ENCODE measurements around the gene CAND1. TPM values are rescaled to one million over a fixed set of nuclear protein-coding genes. Genes with fewer than 3 reads are reported as not detected.

The CAND1 gene
- total RNA-seq, 1 experiment from 2014 or later, result 230 TPM

- Histone ChIP-seq H4K8ac (replicated peaks; ENCODE audit: insufficient read length, low read depth, low read length) (no peak overlapping the region), H2BK120ac (ENCODE audit: low read depth, low read length, poor library complexity, severe bottlenecking) (no peak overlapping the region), H3K18ac (ENCODE audit: insufficient read length, low read depth, low read length) (no peak overlapping the region), H3T11ph (ENCODE audit: low read length) (no peak overlapping the region), H3K79me2 (ENCODE audit: insufficient read depth, low read length) (no peaks in the 10 kb centered on the region), H3K14ac (ENCODE audit: insufficient read depth, low read length) (no peak overlapping the region), H4K20me1 (ENCODE audit: control insufficient read depth, insufficient read depth, insufficient read length) (no peaks in the 10 kb centered on the region), H3K23me2 (ENCODE audit: insufficient read length, low read depth, low read length, poor library complexity, severe bottlenecking) (no peaks in the 10 kb centered on the region), H3K4ac (ENCODE audit: low read depth, low read length) (no peak overlapping the region), H3K79me1 (ENCODE audit: insufficient read depth, low read depth, low read length, poor library complexity, severe bottlenecking) (no peaks in the 10 kb centered on the region), H3K9ac (ENCODE audit: extremely low read depth, insufficient read length, low read length) (no peak overlapping the region), H2AK5ac (ENCODE audit: insufficient read length, low read length) (no peak overlapping the region), H3K4me2 (ENCODE audit: insufficient read depth, insufficient read length, low read length) (no peak overlapping the region), H3K23ac (ENCODE audit: insufficient read length, low read depth, low read length) (no peak overlapping the region), H2BK20ac (ENCODE audit: low read depth, low read length, poor library complexity, severe bottlenecking) (no peak overlapping the region), H3K56ac (ENCODE audit: insufficient read length, low read depth, low read length) (no peak overlapping the region), H3K27me3 (ENCODE audit: insufficient read depth, low read length) (no peaks in the 10 kb centered on the region), H2AFZ (ENCODE audit: low read length) (no peak overlapping the region), H3K27ac (ENCODE audit: insufficient read length, low read depth, low read length) (no peak overlapping the region), H3K9me3 (ENCODE audit: control insufficient read depth, low read depth, low read length) (no peaks in the 10 kb centered on the region), H2BK15ac (ENCODE audit: low read depth, low read length) (no peak overlapping the region), H4K5ac (ENCODE audit: insufficient read length, low read depth, low read length) (no peak overlapping the region), H2BK12ac (ENCODE audit: insufficient read length, low read depth, low read length) (no peak overlapping the region), H2BK5ac (ENCODE audit: insufficient read length, low read length) (no peak overlapping the region), H4K91ac (ENCODE audit: insufficient read length, low read depth, low read length) (no peak overlapping the region), H3K4me1 (ENCODE audit: insufficient read depth, low read length) (peaks cover 4% of the 10 kb centered on the region; the same call in 1 of the 2 replicates)
- H3K36me3 Mint-ChIP-seq (ENCODE audit: insufficient read depth in 1 of 3, low read depth in 3 of 3), result peaks cover 0 to 10% (median 2%) of the 10 kb centered on the region in 3 experiments; a peak in 3 of 7 replicates
- DNase-seq, result no peak
- H3K27ac Mint-ChIP-seq, result no peak overlapping the region
- no peaks in the 10 kb centered on the region for H3K27me3 Mint-ChIP-seq (ENCODE audit: low read depth)
- no CpG with 5 or more reads among the region's 2 CpGs for WGBS (ENCODE audit: extremely low coverage, insufficient read length, low lambda C conversion rate)
- peaks cover 10 to 11% of the 10 kb centered on the region in 2 experiments for H3K4me1 Mint-ChIP-seq
- peaks cover 5 to 10% of the 10 kb centered on the region in 2 experiments; a peak in 3 of 5 replicates for H3K9me3 Mint-ChIP-seq
- H3K4me3 Mint-ChIP-seq, result no peak overlapping the region
- TF ChIP-seq CTCF (conservative IDR thresholded peaks at IDR 0.05), result no peak
Measured at GRCh38 chr12:67239061-67239460, 30.1 kb upstream of the CAND1 start.

Data from H9 (cell line).